ENCODE results near the gene FAF2.
A peak's percentile ranks its signal among the peaks of the same experiment; 100 is the strongest.
"Not testable (repeated sequence)": the region's sequence is repeated elsewhere in the genome, so short reads cannot be mapped to it uniquely, and the experiment has no call there.

FAF2 gene

GRCh38 chr5:176458904-176459561, 10.8 kb downstream of the FAF2 start:
- peaks cover 14% of the 10 kb centered on the region for H3K4me1 Mint-ChIP-seq
- no peaks in the 10 kb centered on the region for H3K27me3 Mint-ChIP-seq
- no peaks in the 10 kb centered on the region for H3K9me3 Mint-ChIP-seq
- no peak for DNase-seq
- CTCF ChIA-PET = interaction anchor here (1.4 kb wide), 1 partner anchor 11 kb away, joined by 3 read pairs; no protein-coding TSS in a partner anchor
- H3K36me3 Mint-ChIP-seq = peaks cover 28% of the 10 kb centered on the region
- H3K27ac Mint-ChIP-seq = no peak overlapping the region
- H3K4me3 Mint-ChIP-seq = no peak overlapping the region

GRCh38 chr5:176461349-176461748, 13.2 kb downstream of the FAF2 start:
- H3K36me3 Mint-ChIP-seq = peaks cover 22% of the 10 kb centered on the region
- H3K4me3 Mint-ChIP-seq = no peak overlapping the region
- CTCF ChIA-PET = interaction anchor here (1.6 kb wide), 1 partner anchor 13 kb away, joined by 6 read pairs; the partner anchor contains the start of gene FAF2
- H3K27me3 Mint-ChIP-seq = no peaks in the 10 kb centered on the region
- no peak overlapping the region for H3K27ac Mint-ChIP-seq
- no peak for DNase-seq
- H3K9me3 Mint-ChIP-seq = no peaks in the 10 kb centered on the region
- H3K4me1 Mint-ChIP-seq = peaks cover 14% of the 10 kb centered on the region

GRCh38 chr5:176463113-176463764, 15.1 kb downstream of the FAF2 start:
- DNase-seq = no peak
- Mint-ChIP-seq H3K9me3 (no peaks in the 10 kb centered on the region), H3K27ac (no peak overlapping the region), H3K4me3 (no peak overlapping the region), H3K27me3 (no peaks in the 10 kb centered on the region), H3K4me1 (peaks cover 14% of the 10 kb centered on the region), H3K36me3 (peaks cover 15% of the 10 kb centered on the region)
- CTCF ChIA-PET = interaction anchor here (0.6 to 0.9 kb wide), 2 partner anchors 15 to 26 kb away, joined by 3 to 4 read pairs; partner anchors contain the start of gene FAF2

GRCh38 chr5:176466245-176466871, 18.2 kb downstream of the FAF2 start:
- Mint-ChIP-seq H3K27me3 (no peaks in the 10 kb centered on the region), H3K27ac (no peak overlapping the region), H3K36me3 (peaks cover 12% of the 10 kb centered on the region), H3K9me3 (no peaks in the 10 kb centered on the region), H3K4me1 (no peaks in the 10 kb centered on the region), H3K4me3 (no peak overlapping the region)
- DNase-seq = no peak
- CTCF ChIA-PET = interaction anchor here (0.8 kb wide), 1 partner anchor 18 kb away, joined by 3 read pairs; the partner anchor contains the start of gene FAF2

GRCh38 chr5:176469296-176469695, 21.1 kb downstream of the FAF2 start:
- CTCF ChIA-PET = no interaction called here
- H3K27ac Mint-ChIP-seq = no peak overlapping the region

GRCh38 chr5:176470539-176470938, 22.4 kb downstream of the FAF2 start:
- Mint-ChIP-seq H3K27me3 (no peaks in the 10 kb centered on the region), H3K4me1 (no peaks in the 10 kb centered on the region), H3K4me3 (no peak overlapping the region), H3K9me3 (no peaks in the 10 kb centered on the region), H3K36me3 (peaks cover 23% of the 10 kb centered on the region), H3K27ac (no peak overlapping the region)
- CTCF ChIA-PET = no interaction called here
- DNase-seq = no peak

More at GRCh38 chr5:176469296-176469695, 21.1 kb downstream of the FAF2 start:
- no peak for DNase-seq
- Mint-ChIP-seq H3K4me3 (no peak overlapping the region), H3K9me3 (no peaks in the 10 kb centered on the region), H3K36me3 (peaks cover 23% of the 10 kb centered on the region), H3K27me3 (no peaks in the 10 kb centered on the region), H3K4me1 (no peaks in the 10 kb centered on the region)

DNA sequence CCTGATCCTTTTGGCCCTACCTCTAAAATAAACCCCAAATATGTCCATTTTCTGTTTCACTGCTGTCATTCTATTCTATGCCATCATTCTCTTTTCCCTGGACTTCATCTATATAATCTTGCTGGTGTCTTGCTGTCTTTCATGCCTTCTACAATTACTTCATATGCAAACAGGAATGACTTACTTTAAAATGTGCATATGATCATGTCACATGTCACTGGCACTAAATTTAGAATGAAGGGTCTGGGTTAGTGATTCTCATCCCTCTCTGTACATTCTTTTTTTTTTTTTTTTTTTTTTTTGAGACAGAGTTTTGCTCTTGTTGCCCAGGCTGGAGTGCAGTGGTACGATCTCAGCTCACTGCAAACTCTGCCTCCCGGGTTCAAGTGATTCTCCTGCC, 22.9 kb downstream of the FAF2 start:
- Mint-ChIP-seq H3K4me1 (no peaks in the 10 kb centered on the region), H3K9me3 (no peaks in the 10 kb centered on the region), H3K27ac (no peak overlapping the region), H3K4me3 (no peak overlapping the region), H3K36me3 (peaks cover 25% of the 10 kb centered on the region), H3K27me3 (no peaks in the 10 kb centered on the region)
- DNase-seq = no peak
- CTCF ChIA-PET = no interaction called here

- Mint-ChIP-seq H3K4me3 (no peak overlapping the region), H3K36me3 (peaks cover 30% of the 10 kb centered on the region), H3K27me3 (no peaks in the 10 kb centered on the region), H3K27ac (peak overlapping the region; percentile 2), H3K4me1 (no peaks in the 10 kb centered on the region), H3K9me3 (no peaks in the 10 kb centered on the region)
- CTCF ChIA-PET = interaction anchor here (1.4 kb wide), 1 partner anchor 25 kb away, joined by 4 read pairs; the partner anchor contains the start of gene FAF2
- DNase-seq = no peak
Observed at GRCh38 chr5:176473335-176474006, 25.3 kb downstream of the FAF2 start.

DNA sequence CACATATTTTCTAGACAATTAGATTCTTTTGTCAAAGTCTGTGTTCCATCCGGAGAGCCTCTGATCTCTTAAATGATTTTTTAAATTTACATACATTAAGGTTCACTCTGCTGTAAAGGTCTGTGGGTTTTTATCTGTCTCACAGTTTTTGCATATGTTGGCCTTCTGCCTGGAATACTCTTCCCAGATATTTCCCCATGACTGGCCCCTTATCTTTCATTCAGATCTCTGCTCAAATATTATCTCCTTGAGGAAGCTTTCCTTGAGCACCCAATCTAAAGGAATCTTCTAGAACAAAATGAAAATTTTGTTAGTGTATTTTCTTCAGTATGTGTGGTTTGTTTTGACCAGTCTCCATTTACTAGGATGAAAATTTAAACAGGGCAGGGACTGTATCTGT, 26.3 kb downstream of the FAF2 start:
- Mint-ChIP-seq H3K27me3 (no peaks in the 10 kb centered on the region), H3K36me3 (peaks cover 33% of the 10 kb centered on the region), H3K27ac (no peak overlapping the region), H3K4me1 (no peaks in the 10 kb centered on the region), H3K4me3 (no peak overlapping the region), H3K9me3 (no peaks in the 10 kb centered on the region)
- CTCF ChIA-PET = interaction anchor here (0.9 kb wide), 1 partner anchor 10 kb away, joined by 3 read pairs; no protein-coding TSS in a partner anchor
- DNase-seq = no peak

DNA sequence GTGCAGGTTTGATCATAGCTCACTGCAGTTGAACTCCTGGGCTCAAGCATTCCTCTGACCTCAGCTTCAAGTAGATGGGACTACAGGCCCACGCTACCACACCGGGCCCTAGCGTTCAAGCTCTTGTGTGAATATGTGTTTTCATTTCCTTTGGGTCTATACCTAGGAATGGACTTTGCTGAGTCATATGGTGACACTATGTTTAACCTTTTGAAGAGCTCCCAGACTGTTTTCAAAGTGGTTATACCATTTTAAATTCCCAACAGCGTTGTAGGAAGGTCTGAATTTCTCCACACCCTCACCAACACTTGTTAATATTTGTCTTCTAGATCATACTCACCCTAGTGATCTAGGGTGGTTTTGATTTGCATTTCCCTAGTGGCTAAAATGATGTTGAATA, 33.5 kb downstream of the FAF2 start:
- no peaks in the 10 kb centered on the region for H3K27me3 Mint-ChIP-seq
- no peaks in the 10 kb centered on the region for H3K9me3 Mint-ChIP-seq
- CTCF ChIA-PET = interaction anchor here (0.6 to 0.9 kb wide), 3 partner anchors 24 to 601 kb away, joined by 3 read pairs; no protein-coding TSS in a partner anchor
- H3K36me3 Mint-ChIP-seq = peaks cover 49% of the 10 kb centered on the region
- H3K4me1 Mint-ChIP-seq = peaks cover 35% of the 10 kb centered on the region
- DNase-seq = no peak
- no peak overlapping the region for H3K27ac Mint-ChIP-seq
- H3K4me3 Mint-ChIP-seq = no peak overlapping the region

- H3K4me3 Mint-ChIP-seq = no peak overlapping the region
- no peak for DNase-seq
- no peaks in the 10 kb centered on the region for H3K27me3 Mint-ChIP-seq
- H3K36me3 Mint-ChIP-seq = peaks cover 55% of the 10 kb centered on the region
- peaks cover 59% of the 10 kb centered on the region for H3K4me1 Mint-ChIP-seq
- CTCF ChIA-PET = interaction anchor here (1.0 kb wide), 1 partner anchor 10 kb away, joined by 3 read pairs; no protein-coding TSS in a partner anchor
- H3K27ac Mint-ChIP-seq = peak overlapping the region; percentile 4
- no peaks in the 10 kb centered on the region for H3K9me3 Mint-ChIP-seq
Observed at GRCh38 chr5:176485176-176485575, 37.0 kb downstream of the FAF2 start.

GRCh38 chr5:176486189-176486757, 38.1 kb downstream of the FAF2 start:
- no peak for DNase-seq
- Mint-ChIP-seq H3K27ac (no peak overlapping the region), H3K4me3 (no peak overlapping the region), H3K36me3 (peaks cover 66% of the 10 kb centered on the region), H3K27me3 (no peaks in the 10 kb centered on the region), H3K9me3 (no peaks in the 10 kb centered on the region), H3K4me1 (peaks cover 70% of the 10 kb centered on the region)
- CTCF ChIA-PET = no interaction called here

- H3K9me3 Mint-ChIP-seq, DNase-seq, H3K27me3 Mint-ChIP-seq, CTCF ChIA-PET, H3K4me3 Mint-ChIP-seq: not testable (repeated sequence)
- H3K27ac Mint-ChIP-seq = peak overlapping the region; percentile 20
- H3K4me1 Mint-ChIP-seq = peaks cover 66% of the 10 kb centered on the region
- H3K36me3 Mint-ChIP-seq = peaks cover 68% of the 10 kb centered on the region
Observed at GRCh38 chr5:176487160-176487559, 39.0 kb downstream of the FAF2 start.

DNA sequence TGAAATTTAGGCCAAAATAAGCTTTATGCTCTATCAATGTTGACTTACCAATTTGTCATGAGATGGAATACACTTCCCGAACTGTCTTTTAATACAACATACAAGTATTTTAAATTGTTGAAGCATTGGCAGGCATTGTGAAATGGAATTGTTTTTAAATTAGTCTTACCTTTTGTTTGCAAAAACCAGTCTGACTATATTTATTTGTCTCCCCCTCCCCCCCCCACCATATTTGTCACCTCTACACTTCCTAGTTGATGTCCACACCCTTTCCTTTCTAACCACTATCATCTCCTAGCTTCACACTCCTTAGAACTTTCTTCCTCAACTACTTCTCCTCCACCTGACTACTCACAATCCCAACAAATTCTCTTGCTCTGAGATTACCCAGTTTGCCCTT, 40.9 kb downstream of the FAF2 start:
- Mint-ChIP-seq H3K9me3 (no peaks in the 10 kb centered on the region), H3K27me3 (no peaks in the 10 kb centered on the region), H3K4me3 (peak overlapping the region; percentile 40), H3K36me3 (peaks cover 72% of the 10 kb centered on the region), H3K4me1 (peaks cover 56% of the 10 kb centered on the region), H3K27ac (peak overlapping the region; percentile 85)
- CTCF ChIA-PET = interaction anchor here (0.6 kb wide), 1 partner anchor 26 kb away, joined by 4 read pairs; no protein-coding TSS in a partner anchor
- DNase-seq = no peak

All from activated naive CD4-positive, alpha-beta T cell treated with anti-CD3 and anti-CD28 coated beads, Interleukin-2, amount 10 ng/mL, durations not matched to agents 7 days and 5 days (primary cell).